Transverse colon (tissue), 4 donors: Measurements from ENCODE around the gene KRTAP12-3.

Source experiments
- CTCF ChIP-seq, 5 experiments: fragments of 200-600 bp in 3 of 5; fragments of 450-650 bp in 2 of 5; sonication (generic) in 3 of 5; IDR thresholded peaks; 1 replicate in 2 of 5; 2 replicates in 3 of 5; pipeline ENCODE4 v1.5.1; 2016 to 2017; ENCODE audit warnings: antibody characterized with exemption in 5 of 5, inconsistent platforms in 3 of 5, mild to moderate bottlenecking in 2 of 5, moderate library complexity in 1 of 5
- POLR2AphosphoS5 ChIP-seq, 3 donors: sonication (generic); formaldehyde crosslinking; IDR thresholded peaks; one replicate each; pipeline ENCODE4 v1.6.1; 2016; ENCODE audit warnings: antibody characterized with exemption in 3 of 3

DNA sequence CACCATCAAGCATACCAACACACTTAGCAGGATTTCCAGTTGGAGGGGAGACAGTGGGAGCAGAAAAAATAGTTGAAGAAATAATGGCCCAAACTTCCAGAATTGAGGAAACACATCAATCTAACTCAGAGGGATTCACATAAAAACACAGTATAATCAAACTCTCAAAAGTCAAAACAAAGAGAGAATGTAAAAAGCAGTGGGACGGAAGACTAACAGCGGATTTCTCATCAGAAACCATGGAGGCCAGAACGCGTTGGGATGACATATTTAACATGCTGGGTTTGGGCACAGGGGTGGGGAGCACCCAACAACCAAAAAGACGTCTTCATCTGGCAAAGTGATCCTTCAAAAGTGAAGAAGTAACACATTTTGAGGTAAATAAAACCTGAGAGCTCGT lies 37.8 kb upstream of the KRTAP12-3 start:
- TF ChIP-seq CTCF (IDR thresholded peaks at IDR 0.05) (no peak), POLR2AphosphoS5 (IDR thresholded peaks at IDR 0.05) (no peak)
